ENCODE results near the gene RPL19. TPM values are rescaled to one million over a fixed set of nuclear protein-coding genes. Genes with fewer than 3 reads are reported as not detected.

Gene RPL19
- total and polyA plus RNA-seq, 2 donors (not counting 3 experiments of a cell fraction or from before 2014, with no cell fraction given), result 1,802 to 1,958 TPM

DNA sequence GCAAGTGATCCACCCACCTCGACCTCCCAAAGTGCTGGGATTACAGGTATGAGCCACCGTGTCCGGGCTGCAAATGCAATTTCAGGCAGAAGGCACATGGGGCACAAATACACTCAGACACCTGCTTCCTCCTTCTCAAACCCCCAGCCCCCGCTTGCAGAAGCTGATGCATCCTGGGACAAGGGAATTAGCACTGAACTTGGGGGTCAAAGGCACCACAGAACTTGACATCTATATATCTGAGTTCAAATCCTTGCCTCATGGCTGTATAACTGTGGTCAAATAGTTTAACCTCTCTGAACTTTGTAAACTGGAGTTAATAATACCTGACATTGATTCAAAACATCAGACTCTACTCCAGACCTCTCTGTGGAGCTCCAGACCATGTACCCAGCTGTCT, 30.0 kb upstream of the RPL19 start:
- no TSS peak for BruUV-seq (replicated peaks)
- Histone ChIP-seq H4K20me1 (replicated peaks; ENCODE audit: control insufficient read depth, extremely low read depth, insufficient read depth, low read length) (no peaks in the 10 kb centered on the region), H3K79me2 (ENCODE audit: control insufficient read depth, insufficient read depth, low read length) (no peaks in the 10 kb centered on the region), H3K27ac (ENCODE audit: insufficient read depth, low read depth, low read length) (no peak overlapping the region), H3K4me1 (ENCODE audit: control insufficient read depth, extremely low read depth, insufficient read depth, low read length) (peaks cover 3% of the 10 kb centered on the region), H3K4me2 (ENCODE audit: insufficient read depth, low read length) (no peak overlapping the region), H3K9me3 (replicated peaks; ENCODE audit: control insufficient read depth, insufficient read depth, low read length) (no peaks in the 10 kb centered on the region), H3K36me3 (ENCODE audit: control insufficient read depth in 2 of 2, extremely low read depth in 1 of 2, insufficient read depth in 2 of 2, low read length in 2 of 2) (no peaks in the 10 kb centered on the region), H3K4me3 (replicated peaks in 1 of 3; ENCODE audit: insufficient read depth in 1 of 3, low read depth in 1 of 3, low read length in 3 of 3) (no peak overlapping the region), H3K9me1 (replicated peaks; ENCODE audit: control insufficient read depth, extremely low read depth, insufficient read depth, low read length) (no peaks in the 10 kb centered on the region), H3K27me3 (ENCODE audit: control insufficient read depth in 2 of 2, insufficient read depth in 2 of 2, low read length in 2 of 2) (peaks cover 22 to 26% of the 10 kb centered on the region in 2 experiments), H3K9ac (replicated peaks; ENCODE audit: extremely low read depth, insufficient read depth, low read length) (no peak overlapping the region), H2AFZ (ENCODE audit: low read depth, low read length) (no peak overlapping the region)
- dilution Hi-C loops (cut with MboI; ENCODE audit: extremely low pct_ligation_motif_present, low sequenced_read_pairs) (no loop called here), intact Hi-C loops (cut with micrococcal nuclease) (no loop called here)
- ChIA-PET CTCF (interaction anchor here (1.2 to 11.0 kb wide), 3 partner anchors 9 to 186 kb away, joined by 3 to 130 read pairs (median 6); no protein-coding TSS in a partner anchor), POLR2A (no interaction called here)
- FAIRE-seq (no peak), DNase-seq (ENCODE audit: low read depth, low spot score) (no peak)
- TF ChIP-seq, protein P1, sequence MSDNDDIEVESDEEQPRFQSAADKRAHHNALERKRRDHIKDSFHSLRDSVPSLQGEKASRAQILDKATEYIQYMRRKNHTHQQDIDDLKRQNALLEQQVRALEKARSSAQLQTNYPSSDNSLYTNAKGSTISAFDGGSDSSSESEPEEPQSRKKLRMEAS (IDR thresholded peaks at IDR 0.05; ENCODE audit: insufficient read depth, insufficient read length), result no peak
- TF ChIP-seq JUN (IDR thresholded peaks at IDR 0.05; ENCODE audit: borderline replicate concordance, insufficient read depth, insufficient read length, low read depth), result no peak
- TF ChIP-seq MYC (IDR thresholded peaks at IDR 0.05; ENCODE audit: low read depth, low read length), result no peak
- no peak for TF ChIP-seq POLR2A (IDR thresholded peaks at IDR 0.05; ENCODE audit: low read depth, low read length)
- TF ChIP-seq, protein P2, sequence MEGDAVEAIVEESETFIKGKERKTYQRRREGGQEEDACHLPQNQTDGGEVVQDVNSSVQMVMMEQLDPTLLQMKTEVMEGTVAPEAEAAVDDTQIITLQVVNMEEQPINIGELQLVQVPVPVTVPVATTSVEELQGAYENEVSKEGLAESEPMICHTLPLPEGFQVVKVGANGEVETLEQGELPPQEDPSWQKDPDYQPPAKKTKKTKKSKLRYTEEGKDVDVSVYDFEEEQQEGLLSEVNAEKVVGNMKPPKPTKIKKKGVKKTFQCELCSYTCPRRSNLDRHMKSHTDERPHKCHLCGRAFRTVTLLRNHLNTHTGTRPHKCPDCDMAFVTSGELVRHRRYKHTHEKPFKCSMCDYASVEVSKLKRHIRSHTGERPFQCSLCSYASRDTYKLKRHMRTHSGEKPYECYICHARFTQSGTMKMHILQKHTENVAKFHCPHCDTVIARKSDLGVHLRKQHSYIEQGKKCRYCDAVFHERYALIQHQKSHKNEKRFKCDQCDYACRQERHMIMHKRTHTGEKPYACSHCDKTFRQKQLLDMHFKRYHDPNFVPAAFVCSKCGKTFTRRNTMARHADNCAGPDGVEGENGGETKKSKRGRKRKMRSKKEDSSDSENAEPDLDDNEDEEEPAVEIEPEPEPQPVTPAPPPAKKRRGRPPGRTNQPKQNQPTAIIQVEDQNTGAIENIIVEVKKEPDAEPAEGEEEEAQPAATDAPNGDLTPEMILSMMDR (IDR thresholded peaks at IDR 0.05; ENCODE audit: extremely low read depth in 1 of 2, insufficient read depth in 1 of 2, low read depth in 1 of 2, low read length in 2 of 2), result no peak
- no peak for TF ChIP-seq POLR2AphosphoS5 (IDR thresholded peaks at IDR 0.05; ENCODE audit: insufficient read depth, low read depth, low read length)
- TF ChIP-seq GATA2 (IDR thresholded peaks at IDR 0.05; ENCODE audit: insufficient read depth, insufficient read length, low read depth, low read length), result no peak
- TF ChIP-seq EZH2 (IDR thresholded peaks at IDR 0.05; ENCODE audit: borderline replicate concordance, low read depth, low read length, severe bottlenecking), result no peak
